ENCODE results near the gene NUDCD3.

- TF ChIP-seq EZH2 (IDR thresholded peaks at IDR 0.05) (no peak), POLR2AphosphoS5 (IDR thresholded peaks at IDR 0.05; ENCODE audit: borderline replicate concordance, low read depth, low read length) (no peak), FOXP2 (optimal IDR thresholded peaks at IDR 0.05; ENCODE audit: control extremely low read depth, extremely low read length, insufficient read depth) (no peak)
Measured at GRCh38 chr7:44335184-44335583, 155.3 kb downstream of the NUDCD3 start.
